H9 (cell line): Measurements from ENCODE around the gene HIBCH. TPM values are rescaled to one million over a fixed set of nuclear protein-coding genes. Genes with fewer than 3 reads are reported as not detected.
"Not testable (repeated sequence)": the region's sequence is repeated elsewhere in the genome, so short reads cannot be mapped to it uniquely, and the experiment has no call there.

ENCODE experiments used
- DNase-seq: peaks from one replicate; pipeline ENCODE4 v3.0.0-alpha.2; 2017
- H2AFZ ChIP-seq: one replicate; pipeline ENCODE4 v1.6.1; 2013; ENCODE audit warnings: mild to moderate bottlenecking, low read length, control low read depth, moderate library complexity
- H2AK5ac ChIP-seq: 2 replicates; pipeline ENCODE4 v1.6.1; 2013; ENCODE audit warnings: low read length, control low read depth, mixed read lengths; ENCODE audit not compliant: insufficient read length
- H2BK120ac ChIP-seq: one replicate; pipeline ENCODE4 v1.6.1; 2013; ENCODE audit warnings: low read depth, mild to moderate bottlenecking, low read length, control low read depth, inconsistent platforms; ENCODE audit not compliant: poor library complexity, severe bottlenecking
- H2BK12ac ChIP-seq: 2 replicates; pipeline ENCODE4 v1.6.1; 2013; ENCODE audit warnings: low read length, control low read depth, mixed read lengths, low read depth; ENCODE audit not compliant: insufficient read length
- H2BK15ac ChIP-seq: 2 replicates; pipeline ENCODE4 v1.6.1; 2013; ENCODE audit warnings: low read depth, low read length, control low read depth
- H2BK20ac ChIP-seq: one replicate; pipeline ENCODE4 v1.6.1; 2013; ENCODE audit warnings: low read depth, mild to moderate bottlenecking, low read length, control low read depth, inconsistent platforms; ENCODE audit not compliant: poor library complexity, severe bottlenecking
- H2BK5ac ChIP-seq: 2 replicates; pipeline ENCODE4 v1.6.1; 2013; ENCODE audit warnings: low read length, control low read depth, mixed read lengths; ENCODE audit not compliant: insufficient read length
- H3K14ac ChIP-seq: 2 replicates; pipeline ENCODE4 v1.6.1; 2013; ENCODE audit warnings: low read length, control low read depth; ENCODE audit not compliant: insufficient read depth
- H3K18ac ChIP-seq: 2 replicates; pipeline ENCODE4 v1.6.1; 2013; ENCODE audit warnings: low read depth, mild to moderate bottlenecking, mixed read lengths, low read length, control low read depth; ENCODE audit not compliant: insufficient read length
- H3K23ac ChIP-seq: 2 replicates; pipeline ENCODE4 v1.6.1; 2013; ENCODE audit warnings: low read length, control low read depth, mixed read lengths, low read depth; ENCODE audit not compliant: insufficient read length
- H3K23me2 ChIP-seq: 2 replicates; pipeline ENCODE4 v1.6.1; 2013; ENCODE audit warnings: low read depth, mild to moderate bottlenecking, mixed read lengths, low read length, control low read depth; ENCODE audit not compliant: insufficient read length, poor library complexity, severe bottlenecking
- H3K27ac ChIP-seq: 2 replicates; pipeline ENCODE4 v1.5.1; 2013; ENCODE audit warnings: low read length, control low read depth, mixed read lengths, low read depth; ENCODE audit not compliant: insufficient read length
- H3K27me3 ChIP-seq: 2 replicates; pipeline ENCODE4 v1.6.1; 2013; ENCODE audit warnings: low read length, control low read depth, inconsistent platforms; ENCODE audit not compliant: insufficient read depth
- H3K4ac ChIP-seq: 2 replicates; pipeline ENCODE4 v1.6.1; 2013; ENCODE audit warnings: low read depth, mild to moderate bottlenecking, control low read depth, inconsistent platforms, low read length, moderate library complexity
- H3K4me1 ChIP-seq: 2 replicates; pipeline ENCODE4 v1.6.1; 2013; ENCODE audit warnings: low read length, control low read depth, inconsistent platforms; ENCODE audit not compliant: insufficient read depth
- H3K4me2 ChIP-seq: 2 replicates; pipeline ENCODE4 v1.6.1; 2013; ENCODE audit warnings: low read length, control low read depth, mixed read lengths; ENCODE audit not compliant: insufficient read length, insufficient read depth
- H3K56ac ChIP-seq: 2 replicates; pipeline ENCODE4 v1.6.1; 2013; ENCODE audit warnings: low read depth, mild to moderate bottlenecking, mixed read lengths, low read length, control low read depth; ENCODE audit not compliant: insufficient read length
- H3K79me1 ChIP-seq: 2 replicates; pipeline ENCODE4 v1.6.1; 2013; ENCODE audit warnings: low read depth, mild to moderate bottlenecking, moderate library complexity, low read length, control low read depth, inconsistent platforms; ENCODE audit not compliant: insufficient read depth, poor library complexity, severe bottlenecking
- H3K79me2 ChIP-seq: 2 replicates; pipeline ENCODE4 v1.6.1; 2013; ENCODE audit warnings: low read length, control low read depth, inconsistent platforms; ENCODE audit not compliant: insufficient read depth
- H3K9ac ChIP-seq: 2 replicates; pipeline ENCODE4 v1.6.1; 2013; ENCODE audit warnings: low read length, control low read depth, mixed read lengths; ENCODE audit not compliant: insufficient read length; ENCODE audit errors: extremely low read depth
- H3K9me3 ChIP-seq: one replicate; pipeline ENCODE4 v1.6.1; 2013; ENCODE audit warnings: low read depth, low read length, inconsistent platforms; ENCODE audit not compliant: control insufficient read depth
- H3T11ph ChIP-seq: one replicate; pipeline ENCODE4 v1.6.1; 2013; ENCODE audit warnings: mild to moderate bottlenecking, low read length, control low read depth, inconsistent platforms
- H4K20me1 ChIP-seq: one replicate; pipeline ENCODE4 v1.6.1; 2013; ENCODE audit not compliant: control insufficient read depth, insufficient read length, insufficient read depth
- H4K5ac ChIP-seq: 2 replicates; pipeline ENCODE4 v1.6.1; 2013; ENCODE audit warnings: low read depth, mild to moderate bottlenecking, mixed read lengths, low read length, control low read depth; ENCODE audit not compliant: insufficient read length
- H4K8ac ChIP-seq: replicated peaks from 2 replicates; pipeline ENCODE4 v1.6.1; 2013; ENCODE audit warnings: low read length, control low read depth, mixed read lengths, low read depth; ENCODE audit not compliant: insufficient read length
- H4K91ac ChIP-seq: 2 replicates; pipeline ENCODE4 v1.6.1; 2013; ENCODE audit warnings: low read depth, mild to moderate bottlenecking, moderate library complexity, mixed read lengths, low read length, control low read depth; ENCODE audit not compliant: insufficient read length
- H3K27ac Mint-ChIP-seq, 3 experiments: 2 replicates in 2 of 3; 3 replicates in 1 of 3; pipeline ENCODE4 v1.8.0; 2020 to 2021; ENCODE audit warnings: mixed read lengths in 3 of 3, mild to moderate bottlenecking in 1 of 3, moderate library complexity in 1 of 3
- H3K27me3 Mint-ChIP-seq: 2 replicates; pipeline ENCODE4 v1.8.0; 2021; ENCODE audit warnings: low read depth, mild to moderate bottlenecking, moderate library complexity, mixed read lengths
- H3K36me3 Mint-ChIP-seq, 3 experiments: 2 replicates in 2 of 3; 3 replicates in 1 of 3; pipeline ENCODE4 v1.8.0; 2020 to 2021; ENCODE audit warnings: low read depth in 3 of 3, mixed read lengths in 3 of 3; ENCODE audit not compliant: insufficient read depth in 1 of 3
- H3K4me1 Mint-ChIP-seq, 2 experiments: 2 replicates each; pipeline ENCODE4 v1.8.0; 2020; ENCODE audit warnings: mixed read lengths in 2 of 2
- H3K4me3 Mint-ChIP-seq, 2 experiments: 2 replicates in 1 of 2; 3 replicates in 1 of 2; pipeline ENCODE4 v1.8.0; 2020 to 2021; ENCODE audit warnings: mild to moderate bottlenecking in 2 of 2, mixed read lengths in 2 of 2, moderate library complexity in 1 of 2
- H3K9me3 Mint-ChIP-seq, 2 experiments: 2 replicates in 1 of 2; 3 replicates in 1 of 2; pipeline ENCODE4 v1.8.0; 2020; ENCODE audit warnings: mild to moderate bottlenecking in 2 of 2, mixed read lengths in 2 of 2, moderate library complexity in 1 of 2
- WGBS: extraction: QIAGEN DNeasy Blood & Tissue Kit; methylation state at CpG from one replicate; pipeline ENCODE4 v1.1.7; 2013; ENCODE audit warnings: missing lambda C conversion rate, low lambda C conversion rate, mixed read lengths; ENCODE audit not compliant: insufficient read length; ENCODE audit errors: extremely low coverage; 5-methylcytosine and 5-hydroxymethylcytosine counted together
- total RNA-seq: library from RNA; stranded (reverse); gene quantifications from 2 replicates; pipeline ENCODE4 v1.2.1, GENCODE V29; 2021

The HIBCH gene
- total RNA-seq, 1 experiment from 2014 or later = 28.0 TPM

DNA sequence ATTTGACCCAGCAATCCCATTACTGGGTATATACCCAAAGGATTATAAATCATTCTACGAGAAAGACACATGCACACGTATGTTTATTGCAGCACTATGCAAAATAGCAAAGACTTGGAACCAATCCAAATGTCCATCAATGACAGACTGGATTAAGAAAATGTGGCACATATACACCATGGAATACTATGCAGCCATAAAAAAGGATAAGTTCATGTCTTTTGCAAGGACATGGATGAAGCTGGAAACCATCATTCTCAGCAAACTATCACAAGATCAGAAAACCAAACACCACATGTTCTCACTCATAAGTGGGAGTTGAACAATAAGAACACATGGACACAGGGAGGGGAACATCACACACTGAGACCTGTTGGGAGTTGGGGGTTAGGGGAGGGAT is 96.9 kb downstream of the HIBCH start:
- H3K27me3 ChIP-seq, H3K9ac ChIP-seq, H3K27me3 Mint-ChIP-seq, H3K14ac ChIP-seq, H3K18ac ChIP-seq, H4K91ac ChIP-seq, H3K23me2 ChIP-seq, H2BK120ac ChIP-seq, H2BK5ac ChIP-seq, H3K79me2 ChIP-seq, H3K4me1 ChIP-seq, H2BK15ac ChIP-seq, H3K79me1 ChIP-seq, H4K20me1 ChIP-seq, H3K27ac Mint-ChIP-seq, H3K9me3 ChIP-seq, H2AFZ ChIP-seq, H3K27ac ChIP-seq, H3K4me3 Mint-ChIP-seq, H3K56ac ChIP-seq, H2AK5ac ChIP-seq, H3K4me2 ChIP-seq, DNase-seq, H4K5ac ChIP-seq, H3K23ac ChIP-seq, H2BK20ac ChIP-seq, H3T11ph ChIP-seq, H2BK12ac ChIP-seq, H4K8ac ChIP-seq, H3K4me1 Mint-ChIP-seq, H3K4ac ChIP-seq: not testable (repeated sequence)
- H3K9me3 Mint-ChIP-seq = peaks cover 37 to 44% of the 10 kb centered on the region in 2 experiments
- no CpG with 5 or more reads among the region's 2 CpGs for WGBS
- peaks cover 44 to 55% (median 50%) of the 10 kb centered on the region in 3 experiments for H3K36me3 Mint-ChIP-seq
